Jurkat, Clone E6-1 (cell line): ENCODE measurements around the gene DUSP1.

ENCODE experiments used
- DNase-seq: peaks from one replicate; pipeline ENCODE4 v3.0.0-alpha.2; 2011; ENCODE audit warnings: low read depth, low spot score
- H3K4me3 ChIP-seq: 2 replicates; pipeline ENCODE4 v1.5.1; 2011; ENCODE audit warnings: mild to moderate bottlenecking, low read length, control low read depth, moderate library complexity

Gene DUSP1

DNA sequence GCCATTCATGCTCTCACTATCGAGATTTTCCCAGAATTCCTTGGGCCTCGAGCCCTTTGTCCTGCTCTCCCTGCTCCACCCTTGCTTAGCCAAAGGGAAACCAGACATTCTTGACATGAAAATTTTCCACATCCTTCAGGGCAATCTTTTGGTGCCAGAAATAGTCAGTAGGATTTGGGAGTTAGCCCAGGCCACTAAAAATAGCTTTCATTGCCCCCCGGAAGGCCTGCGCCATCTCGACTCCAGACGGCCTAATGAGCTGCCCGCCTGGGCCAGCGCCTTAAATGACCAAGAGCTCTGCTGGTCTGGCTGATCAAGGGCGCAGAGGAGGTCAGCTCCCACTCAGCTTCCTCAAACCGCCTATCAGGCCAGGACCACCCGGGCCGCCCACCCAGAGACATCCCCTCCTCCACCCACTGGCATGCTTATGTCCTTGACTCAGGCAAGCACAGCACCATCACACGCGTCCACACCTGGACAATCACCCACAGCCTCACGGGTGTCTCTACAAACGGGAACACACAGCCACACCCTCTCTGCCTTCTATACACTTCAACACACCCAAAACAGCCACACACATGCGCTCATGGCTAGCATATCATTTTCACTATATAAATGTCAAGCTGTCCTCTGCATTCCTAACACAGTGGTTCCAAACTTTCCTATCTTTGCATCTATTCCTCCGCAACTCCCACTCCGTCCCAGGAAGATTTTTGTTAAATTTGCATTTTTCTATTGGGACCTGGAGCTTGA lies 20.9 kb downstream of the DUSP1 start:
- no peak overlapping the region for H3K4me3 ChIP-seq
- no peak for DNase-seq

DNA sequence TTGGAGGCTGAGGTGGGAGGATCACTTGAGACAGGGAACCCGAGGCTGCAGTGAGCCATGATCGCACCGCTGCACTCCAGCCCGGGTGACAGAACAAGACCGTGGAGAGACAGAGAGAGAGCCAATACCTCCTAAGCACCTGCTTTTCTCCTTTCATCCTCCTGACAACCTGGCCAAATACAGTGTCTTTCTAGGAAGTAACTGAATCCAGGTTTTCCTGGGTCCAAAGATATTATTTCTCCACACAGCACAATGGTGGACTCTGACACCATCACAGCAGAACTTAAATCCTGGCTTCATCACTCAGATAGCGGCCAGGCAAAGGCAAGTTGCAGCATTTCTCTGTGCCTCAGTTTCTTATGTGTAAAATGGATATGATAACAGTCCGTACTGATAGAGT lies 21.9 kb downstream of the DUSP1 start:
- no peak overlapping the region for H3K4me3 ChIP-seq
- DNase-seq = no peak

- no peak for DNase-seq
- H3K4me3 ChIP-seq = no peak overlapping the region
Measured at GRCh38 chr5:172748341-172748843, 22.6 kb downstream of the DUSP1 start.

DNA sequence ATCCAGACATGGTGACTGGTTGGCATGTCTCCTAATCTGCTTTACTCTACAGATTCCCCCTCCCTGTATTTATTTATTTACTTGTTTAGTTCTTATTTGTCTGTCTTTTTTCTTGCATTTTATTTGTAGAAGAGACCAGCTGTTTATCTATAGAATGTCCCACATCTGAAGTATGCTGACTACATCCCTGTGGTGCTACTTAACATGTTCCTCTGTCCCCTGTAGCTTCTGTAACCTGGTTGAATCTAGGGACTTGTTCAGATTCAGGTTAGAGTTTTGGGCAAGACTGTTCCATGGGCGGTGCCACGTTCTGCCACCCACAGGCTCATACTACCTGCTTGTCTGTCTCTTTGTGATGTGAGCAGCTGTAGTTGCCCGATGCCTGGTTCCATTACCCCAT lies 23.5 kb downstream of the DUSP1 start:
- H3K4me3 ChIP-seq = no peak overlapping the region
- no peak for DNase-seq

- DNase-seq = no peak
- H3K4me3 ChIP-seq = no peak overlapping the region
Measured at GRCh38 chr5:172746725-172747124, 24.3 kb downstream of the DUSP1 start.

DNA sequence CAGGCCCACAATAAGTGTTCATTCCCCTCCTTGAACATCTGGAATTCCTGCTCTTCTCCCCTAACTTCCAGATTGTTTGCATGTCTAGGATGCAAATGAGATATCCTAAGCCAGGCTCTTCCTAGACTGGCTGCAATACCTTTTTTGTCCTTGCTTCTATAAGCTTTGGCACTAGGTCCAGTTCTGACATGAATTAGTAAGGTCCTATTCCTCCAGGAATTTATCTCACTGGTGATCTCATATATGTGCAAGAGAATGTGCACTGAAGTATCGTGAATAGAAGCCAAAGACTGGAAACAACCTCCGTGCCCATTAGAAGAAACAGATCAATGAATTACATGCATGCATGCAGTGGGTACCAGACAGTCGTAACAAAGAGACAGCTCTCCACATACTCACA lies 25.2 kb downstream of the DUSP1 start:
- no peak overlapping the region for H3K4me3 ChIP-seq
- no peak for DNase-seq

- H3K4me3 ChIP-seq = no peak overlapping the region
- DNase-seq = no peak
Measured at GRCh38 chr5:172745406-172745805, 25.6 kb downstream of the DUSP1 start.

DNA sequence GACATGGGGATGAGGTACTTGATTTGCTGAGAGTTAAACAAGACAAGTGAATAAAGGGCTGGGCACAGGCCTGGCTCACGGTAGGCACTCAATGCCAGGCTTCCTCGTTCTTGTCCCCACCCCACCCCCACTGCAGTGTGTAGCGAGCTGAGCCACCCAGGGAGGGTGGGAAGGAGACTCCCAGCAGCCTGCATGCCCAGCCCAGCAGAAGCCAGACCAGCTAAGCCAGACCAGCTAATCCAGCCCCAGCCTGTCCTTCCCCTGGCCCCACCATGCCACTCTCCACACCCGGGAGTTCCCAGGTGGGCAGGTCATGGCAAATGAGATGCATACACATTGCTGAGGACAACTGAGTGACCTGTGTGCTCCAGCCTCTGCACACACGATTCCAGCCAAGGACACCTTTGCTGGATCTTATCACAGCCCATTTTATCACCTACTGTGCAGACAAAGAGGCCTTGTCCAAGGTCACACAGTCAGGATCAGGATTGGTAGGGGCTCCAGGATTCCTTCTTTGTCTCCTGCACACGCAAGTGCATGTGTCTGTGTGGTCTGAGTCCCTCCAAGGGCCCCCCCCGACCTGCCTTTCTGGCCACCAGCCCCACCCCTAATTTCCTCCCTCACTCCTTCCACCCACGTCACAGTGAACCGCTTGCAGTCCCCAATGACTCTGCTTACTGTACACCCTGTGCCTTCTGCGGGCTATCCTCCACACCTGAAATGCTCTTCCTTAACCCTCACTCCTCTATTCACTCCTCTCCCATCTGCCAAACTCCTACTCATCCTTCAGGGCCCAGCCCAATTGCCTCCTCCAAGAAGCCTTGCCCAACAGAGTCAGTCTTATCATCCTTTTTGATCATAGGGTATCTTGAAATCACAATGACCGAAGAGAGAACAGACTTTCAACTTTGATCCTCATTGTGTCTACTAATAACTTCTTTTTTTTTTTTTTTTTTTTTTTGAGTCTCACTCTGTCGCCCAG lies 26.6 kb downstream of the DUSP1 start:
- H3K4me3 ChIP-seq = no peak overlapping the region
- no peak for DNase-seq

DNA sequence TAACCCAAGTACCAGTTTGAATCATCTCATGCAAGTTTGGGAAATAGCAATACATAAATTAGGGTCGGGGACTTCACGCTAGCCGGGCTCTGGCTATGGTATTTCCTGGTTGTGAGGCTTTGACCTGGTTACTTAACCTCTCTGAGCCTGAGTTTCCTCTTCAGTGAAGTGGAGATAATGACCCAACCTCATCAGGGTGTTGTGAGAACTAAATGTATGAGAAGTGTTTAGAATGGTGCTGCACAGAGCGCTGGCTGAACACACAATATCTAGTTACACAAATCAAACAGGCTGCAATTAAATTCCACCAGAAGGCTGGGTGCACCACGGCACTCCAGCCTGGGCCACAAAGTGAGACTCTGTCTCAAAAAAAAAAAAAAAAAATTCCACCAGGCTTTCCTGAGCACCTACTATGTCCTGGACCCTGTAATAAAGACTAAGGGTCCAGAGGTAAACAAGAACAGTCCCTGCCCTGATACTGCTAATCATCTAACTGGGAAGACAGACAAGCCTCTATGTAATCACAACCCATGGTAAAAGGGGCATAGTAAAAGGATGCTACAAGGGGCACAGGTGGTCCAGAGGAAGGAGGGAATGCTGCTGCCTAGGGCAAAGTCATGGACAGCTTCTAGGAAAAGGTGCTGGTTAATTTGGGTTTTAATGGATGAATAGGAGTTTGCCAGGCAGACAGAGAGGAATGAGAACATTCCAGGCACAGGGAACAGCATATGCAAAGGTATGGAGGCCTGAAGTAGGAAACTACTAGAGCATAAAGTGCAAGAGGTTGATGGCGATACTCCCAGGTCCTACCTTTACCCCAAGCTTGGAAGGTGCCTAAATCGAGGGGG lies 27.7 kb downstream of the DUSP1 start:
- no peak overlapping the region for H3K4me3 ChIP-seq

DNA sequence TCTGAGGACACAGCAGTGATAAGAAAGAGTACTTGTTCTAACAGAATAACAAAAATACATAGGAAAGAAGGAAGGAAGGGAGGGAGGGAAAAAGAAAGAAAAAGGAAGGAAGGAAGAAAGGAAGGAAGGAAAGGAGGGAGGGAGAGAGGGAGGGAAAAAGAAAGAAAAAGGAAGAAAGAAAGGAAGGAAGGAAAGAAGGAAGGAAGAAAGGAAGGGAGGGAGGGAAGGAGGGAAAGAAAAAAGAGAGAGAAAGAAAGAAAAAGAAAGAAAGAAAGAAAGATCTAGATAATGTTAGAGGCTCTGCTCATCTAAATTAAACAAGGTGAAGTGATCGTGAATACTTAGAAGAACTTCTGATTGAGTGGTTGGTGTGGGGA lies 29.8 kb downstream of the DUSP1 start:
- H3K4me3 ChIP-seq = no peak overlapping the region
- DNase-seq = no peak

More for the DNA sequence above, 27.7 kb downstream of the DUSP1 start:
- DNase-seq = no peak

- no peak overlapping the region for H3K4me3 ChIP-seq
- DNase-seq = no peak
Measured at GRCh38 chr5:172740428-172741205, 30.4 kb downstream of the DUSP1 start.

GRCh38 chr5:172739375-172739774 lies 31.6 kb downstream of the DUSP1 start:
- no peak for DNase-seq
- H3K4me3 ChIP-seq = no peak overlapping the region

DNA sequence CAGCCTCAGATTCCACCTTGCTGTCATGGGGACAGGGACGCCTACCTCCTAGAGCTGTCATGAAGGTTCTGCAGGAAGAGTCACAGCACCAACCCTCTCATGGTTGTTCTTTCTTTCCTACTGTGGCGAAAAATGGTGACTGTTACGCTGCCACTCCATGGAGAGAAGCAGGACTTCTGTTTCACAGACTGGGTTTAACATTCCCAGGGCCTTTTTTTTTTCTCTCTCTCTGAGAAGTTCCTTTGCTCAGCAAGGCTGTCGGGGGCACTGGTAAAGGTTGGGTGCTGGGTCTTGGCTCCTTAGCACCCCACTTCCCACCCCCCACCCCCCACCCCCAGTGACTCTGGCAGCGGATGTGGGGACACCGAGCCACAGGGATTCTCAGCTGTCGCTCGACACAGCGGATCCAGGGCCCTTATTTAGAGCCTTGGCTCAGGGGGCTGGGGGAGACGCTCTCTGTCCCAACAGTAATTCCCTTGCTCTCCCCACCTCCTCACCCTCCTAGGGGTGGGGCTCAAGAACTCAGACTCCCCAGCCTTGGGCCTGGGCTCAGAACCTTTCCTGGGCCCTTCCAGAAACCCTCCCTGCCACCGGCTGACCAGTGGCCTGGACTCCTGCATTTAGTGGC lies 34.4 kb downstream of the DUSP1 start:
- no peak for DNase-seq
- H3K4me3 ChIP-seq = no peak overlapping the region

DNA sequence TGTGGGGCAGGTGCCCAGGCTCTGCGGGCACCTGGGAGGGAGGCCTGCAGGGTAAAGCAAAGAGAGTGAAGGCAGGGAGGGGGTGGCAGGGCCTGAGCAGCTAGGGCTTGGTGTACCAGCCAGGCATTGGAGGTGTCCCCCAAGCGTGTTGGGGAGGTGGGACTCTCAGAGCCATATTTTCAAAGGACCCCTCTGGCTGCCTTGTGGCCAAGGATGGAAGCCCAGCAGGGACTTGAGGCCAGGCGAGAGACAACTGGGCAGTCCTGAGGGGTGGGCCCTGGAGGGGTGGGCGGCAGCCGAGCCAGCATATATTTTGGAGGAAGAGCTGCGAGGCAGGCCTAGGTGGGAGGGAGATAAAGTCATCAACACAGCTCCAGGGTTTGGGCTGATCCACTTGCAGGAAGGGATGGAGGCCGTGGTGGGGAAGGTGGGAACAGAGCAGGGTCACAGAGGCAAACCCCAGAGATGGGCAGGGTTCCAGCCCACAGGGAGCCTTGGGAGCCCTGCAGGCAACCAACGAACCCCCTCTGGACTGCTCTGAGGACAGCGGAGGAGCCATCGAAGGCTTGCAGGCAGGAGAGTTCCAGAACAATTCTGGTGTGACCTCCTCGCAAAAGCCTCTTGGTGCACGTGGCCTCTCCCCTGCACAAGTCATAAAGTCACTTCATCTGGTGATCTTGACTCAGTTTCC lies 35.7 kb downstream of the DUSP1 start:
- no peak for DNase-seq
- H3K4me3 ChIP-seq = no peak overlapping the region

DNA sequence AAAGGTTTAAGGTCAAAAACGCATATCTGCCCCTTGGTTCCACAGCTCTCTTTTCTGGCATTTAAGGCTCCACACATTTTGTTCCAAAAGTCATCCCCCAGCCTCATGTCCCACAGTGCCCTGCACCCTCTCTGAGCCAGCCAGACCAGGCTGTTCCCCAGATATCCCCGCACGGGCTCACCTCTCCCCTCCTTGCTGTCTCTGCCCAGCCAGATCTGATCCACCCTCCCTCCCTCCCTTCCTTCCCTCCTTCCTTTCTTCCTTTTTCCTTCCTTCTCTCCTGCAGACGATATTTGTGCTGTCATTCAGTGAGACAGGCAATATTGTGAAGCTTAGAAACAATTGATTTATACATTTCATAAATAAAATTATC lies 37.0 kb downstream of the DUSP1 start:
- H3K4me3 ChIP-seq = no peak overlapping the region
- DNase-seq = no peak

- no peak overlapping the region for H3K4me3 ChIP-seq
- no peak for DNase-seq
Measured at GRCh38 chr5:172733131-172733973, 37.6 kb downstream of the DUSP1 start.
